ENCODE results near the gene HTR1D. TPM values are rescaled to one million over a fixed set of nuclear protein-coding genes. Genes with fewer than 3 reads are reported as not detected.

HTR1D gene
- total RNA-seq, 1 experiment from 2014 or later = 3.5 TPM

- Histone ChIP-seq H3K4me3 (replicated peaks in 1 of 2; ENCODE audit: low read depth in 1 of 2, low read length in 2 of 2) (no peak overlapping the region), H3K9me2 (ENCODE audit: insufficient read depth) (no peaks in the 10 kb centered on the region), H3K27me3 (ENCODE audit: insufficient read depth, low read length) (no peaks in the 10 kb centered on the region; the same call in 1 of the 2 replicates), H3K4me1 (ENCODE audit: control insufficient read depth in 1 of 2, insufficient read depth in 2 of 2, low read length in 2 of 2) (peaks cover 0 to 33% of the 10 kb centered on the region in 2 experiments; a peak in 3 of 4 replicates), H3K79me2 (ENCODE audit: insufficient read depth, low read length) (no peaks in the 10 kb centered on the region), H2AFZ (ENCODE audit: low read depth, low read length, poor library complexity, severe bottlenecking) (no peak overlapping the region), H3K4me2 (ENCODE audit: low read length) (peak overlapping the region; percentile 96; the same call in 1 of the 2 replicates), H4K20me1 (ENCODE audit: insufficient read depth) (no peaks in the 10 kb centered on the region), H3K27ac (ENCODE audit: low read depth, low read length) (no peak overlapping the region), H3K36me3 (ENCODE audit: control insufficient read depth in 1 of 2, insufficient read depth in 2 of 2, low read length in 2 of 2) (no peaks in the 10 kb centered on the region), H3K9ac (ENCODE audit: low read length) (no peak overlapping the region), H3K9me3 (ENCODE audit: control insufficient read depth in 1 of 2, insufficient read depth in 1 of 2, low read depth in 1 of 2, low read length in 2 of 2) (no peaks in the 10 kb centered on the region)
- DNase-seq (ENCODE audit: low read depth, low spot score) (no peak), ATAC-seq (no peak)
- intact Hi-C loops (cut with micrococcal nuclease) = loop anchor here (10.0 kb wide), 1 partner anchor 320 kb away; the partner anchor contains the start of gene E2F2
- CTCF ChIA-PET = no interaction called here
- RAD21 ChIA-PET (ENCODE audit: low non-redundant PET in 1 of 2, low total read pairs in 2 of 2, uncharacterized antibody in 2 of 2, unreplicated experiment in 2 of 2) = no interaction called here
- POLR2A ChIA-PET = no interaction called here
- no TSS peak for BruUV-seq (replicated peaks)
- TF ChIP-seq CBX3 (IDR thresholded peaks at IDR 0.05; ENCODE audit: low read depth) = no peak
These were observed 2.0 kb downstream of the HTR1D start for GRCh38 chr1:23215291-23215690.

- H3K4me1 ChIP-seq (ENCODE audit: control insufficient read depth in 1 of 2, insufficient read depth in 2 of 2, low read length in 2 of 2) = peaks cover 0 to 40% of the 10 kb centered on the region in 2 experiments; a peak in 3 of 4 replicates
- DNase-seq (ENCODE audit: low read depth, low spot score) (no peak), ATAC-seq (no peak)
- H3K27me3 ChIP-seq (ENCODE audit: insufficient read depth, low read length) = no peaks in the 10 kb centered on the region
- no peaks in the 10 kb centered on the region for H4K20me1 ChIP-seq (ENCODE audit: insufficient read depth)
- peak overlapping the region; percentile 32 for H3K4me2 ChIP-seq (ENCODE audit: low read length)
- H3K27ac ChIP-seq (ENCODE audit: low read depth, low read length) = no peak overlapping the region
- no TSS peak for BruUV-seq (replicated peaks)
- RAD21 ChIA-PET (ENCODE audit: low non-redundant PET in 1 of 2, low total read pairs in 2 of 2, uncharacterized antibody in 2 of 2, unreplicated experiment in 2 of 2) = no interaction called here
- no peak overlapping the region for H3K9ac ChIP-seq (ENCODE audit: low read length)
- no peaks in the 10 kb centered on the region for H3K36me3 ChIP-seq (ENCODE audit: control insufficient read depth in 1 of 2, insufficient read depth in 2 of 2, low read length in 2 of 2)
- no peaks in the 10 kb centered on the region for H3K9me3 ChIP-seq (ENCODE audit: control insufficient read depth in 1 of 2, insufficient read depth in 1 of 2, low read depth in 1 of 2, low read length in 2 of 2)
- CTCF ChIA-PET = interaction anchor here (1.0 kb wide), 1 partner anchor 112 kb away, joined by 3 read pairs; no protein-coding TSS in a partner anchor
- no peak overlapping the region for H2AFZ ChIP-seq (ENCODE audit: low read depth, low read length, poor library complexity, severe bottlenecking)
- H3K9me2 ChIP-seq (ENCODE audit: insufficient read depth) = no peaks in the 10 kb centered on the region
- H3K79me2 ChIP-seq (ENCODE audit: insufficient read depth, low read length) = no peaks in the 10 kb centered on the region
- intact Hi-C loops (cut with micrococcal nuclease) = loop anchor here (10.0 kb wide), 1 partner anchor 320 kb away; the partner anchor contains the start of gene E2F2
- POLR2A ChIA-PET = interaction anchor here (0.6 kb wide), 1 partner anchor 200 kb away, joined by 7 read pairs; no protein-coding TSS in a partner anchor
- no peak overlapping the region for H3K4me3 ChIP-seq (replicated peaks in 1 of 2; ENCODE audit: low read depth in 1 of 2, low read length in 2 of 2)
- TF ChIP-seq ELF1 (IDR thresholded peaks at IDR 0.05; ENCODE audit: borderline replicate concordance, low read depth) = no peak
- no peak for TF ChIP-seq POLR2AphosphoS5 (IDR thresholded peaks at IDR 0.05; ENCODE audit: low read depth, low read length)
- TF ChIP-seq TCF7L2 (IDR thresholded peaks at IDR 0.05; ENCODE audit: borderline replicate concordance, extremely low read depth, insufficient read depth, insufficient read length) = no peak
- TF ChIP-seq YY1 (IDR thresholded peaks at IDR 0.05; ENCODE audit: extremely low read depth, insufficient replicate concordance, low read depth, low read length) = no peak
- TF ChIP-seq, protein P1, sequence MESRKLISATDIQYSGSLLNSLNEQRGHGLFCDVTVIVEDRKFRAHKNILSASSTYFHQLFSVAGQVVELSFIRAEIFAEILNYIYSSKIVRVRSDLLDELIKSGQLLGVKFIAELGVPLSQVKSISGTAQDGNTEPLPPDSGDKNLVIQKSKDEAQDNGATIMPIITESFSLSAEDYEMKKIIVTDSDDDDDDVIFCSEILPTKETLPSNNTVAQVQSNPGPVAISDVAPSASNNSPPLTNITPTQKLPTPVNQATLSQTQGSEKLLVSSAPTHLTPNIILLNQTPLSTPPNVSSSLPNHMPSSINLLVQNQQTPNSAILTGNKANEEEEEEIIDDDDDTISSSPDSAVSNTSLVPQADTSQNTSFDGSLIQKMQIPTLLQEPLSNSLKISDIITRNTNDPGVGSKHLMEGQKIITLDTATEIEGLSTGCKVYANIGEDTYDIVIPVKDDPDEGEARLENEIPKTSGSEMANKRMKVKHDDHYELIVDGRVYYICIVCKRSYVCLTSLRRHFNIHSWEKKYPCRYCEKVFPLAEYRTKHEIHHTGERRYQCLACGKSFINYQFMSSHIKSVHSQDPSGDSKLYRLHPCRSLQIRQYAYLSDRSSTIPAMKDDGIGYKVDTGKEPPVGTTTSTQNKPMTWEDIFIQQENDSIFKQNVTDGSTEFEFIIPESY (IDR thresholded peaks at IDR 0.05; ENCODE audit: extremely low read depth, insufficient replicate concordance, low read length) = no peak
- TF ChIP-seq FOSL1 (IDR thresholded peaks at IDR 0.05; ENCODE audit: low read depth) = no peak
- no peak for TF ChIP-seq EZH2phosphoT487 (IDR thresholded peaks at IDR 0.05; ENCODE audit: borderline replicate concordance)
- no peak for TF ChIP-seq SIN3A (IDR thresholded peaks at IDR 0.05; ENCODE audit: low read depth)
- TF ChIP-seq, protein P2, sequence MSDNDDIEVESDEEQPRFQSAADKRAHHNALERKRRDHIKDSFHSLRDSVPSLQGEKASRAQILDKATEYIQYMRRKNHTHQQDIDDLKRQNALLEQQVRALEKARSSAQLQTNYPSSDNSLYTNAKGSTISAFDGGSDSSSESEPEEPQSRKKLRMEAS (IDR thresholded peaks at IDR 0.05) = no peak
- TF ChIP-seq, protein P3, sequence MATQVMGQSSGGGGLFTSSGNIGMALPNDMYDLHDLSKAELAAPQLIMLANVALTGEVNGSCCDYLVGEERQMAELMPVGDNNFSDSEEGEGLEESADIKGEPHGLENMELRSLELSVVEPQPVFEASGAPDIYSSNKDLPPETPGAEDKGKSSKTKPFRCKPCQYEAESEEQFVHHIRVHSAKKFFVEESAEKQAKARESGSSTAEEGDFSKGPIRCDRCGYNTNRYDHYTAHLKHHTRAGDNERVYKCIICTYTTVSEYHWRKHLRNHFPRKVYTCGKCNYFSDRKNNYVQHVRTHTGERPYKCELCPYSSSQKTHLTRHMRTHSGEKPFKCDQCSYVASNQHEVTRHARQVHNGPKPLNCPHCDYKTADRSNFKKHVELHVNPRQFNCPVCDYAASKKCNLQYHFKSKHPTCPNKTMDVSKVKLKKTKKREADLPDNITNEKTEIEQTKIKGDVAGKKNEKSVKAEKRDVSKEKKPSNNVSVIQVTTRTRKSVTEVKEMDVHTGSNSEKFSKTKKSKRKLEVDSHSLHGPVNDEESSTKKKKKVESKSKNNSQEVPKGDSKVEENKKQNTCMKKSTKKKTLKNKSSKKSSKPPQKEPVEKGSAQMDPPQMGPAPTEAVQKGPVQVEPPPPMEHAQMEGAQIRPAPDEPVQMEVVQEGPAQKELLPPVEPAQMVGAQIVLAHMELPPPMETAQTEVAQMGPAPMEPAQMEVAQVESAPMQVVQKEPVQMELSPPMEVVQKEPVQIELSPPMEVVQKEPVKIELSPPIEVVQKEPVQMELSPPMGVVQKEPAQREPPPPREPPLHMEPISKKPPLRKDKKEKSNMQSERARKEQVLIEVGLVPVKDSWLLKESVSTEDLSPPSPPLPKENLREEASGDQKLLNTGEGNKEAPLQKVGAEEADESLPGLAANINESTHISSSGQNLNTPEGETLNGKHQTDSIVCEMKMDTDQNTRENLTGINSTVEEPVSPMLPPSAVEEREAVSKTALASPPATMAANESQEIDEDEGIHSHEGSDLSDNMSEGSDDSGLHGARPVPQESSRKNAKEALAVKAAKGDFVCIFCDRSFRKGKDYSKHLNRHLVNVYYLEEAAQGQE (IDR thresholded peaks at IDR 0.05; ENCODE audit: low read depth) = no peak
- TF ChIP-seq, protein P4, sequence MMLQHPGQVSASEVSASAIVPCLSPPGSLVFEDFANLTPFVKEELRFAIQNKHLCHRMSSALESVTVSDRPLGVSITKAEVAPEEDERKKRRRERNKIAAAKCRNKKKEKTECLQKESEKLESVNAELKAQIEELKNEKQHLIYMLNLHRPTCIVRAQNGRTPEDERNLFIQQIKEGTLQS (IDR thresholded peaks at IDR 0.05) = no peak
These were observed 2.7 kb downstream of the HTR1D start for GRCh38 chr1:23214640-23215039.
